Measurements from ENCODE around the gene XYLT1. TPM values are rescaled to one million over a fixed set of nuclear protein-coding genes. Genes with fewer than 3 reads are reported as not detected.

The XYLT1 gene
- total RNA-seq, 1 donor from 2014 or later: 27.3 TPM

DNA sequence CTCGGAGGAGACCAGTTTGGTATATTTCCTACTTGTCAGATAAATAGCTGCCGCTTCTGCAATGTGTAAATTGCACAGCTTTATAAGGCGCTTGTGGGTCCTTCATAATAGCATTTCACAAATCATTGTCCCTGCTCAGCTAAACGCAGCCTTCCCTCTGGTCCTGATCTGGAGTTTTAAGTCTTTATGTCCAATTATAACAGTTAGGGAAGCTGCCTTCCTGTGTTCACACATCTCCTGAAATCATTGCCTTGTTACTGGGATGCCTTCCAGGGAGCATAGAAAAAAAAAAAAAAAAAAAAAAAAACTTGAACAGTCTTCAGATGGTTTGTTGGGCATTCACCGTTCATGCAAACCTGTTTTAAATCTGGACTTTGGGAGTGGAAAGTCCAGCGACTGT, 342.0 kb downstream of the XYLT1 start:
- Histone ChIP-seq H3K9me3 (no peaks in the 10 kb centered on the region), H3K4me3 (no peak overlapping the region), H3K36me3 (peaks cover 0 to 21% of the 10 kb centered on the region in 2 donors), H3K4me1 (no peaks in the 10 kb centered on the region), H3K27me3 (no peaks in the 10 kb centered on the region), H3K27ac (no peak overlapping the region)
- intact Hi-C loops (cut with DNase I): no loop called here
- DNase-seq (ENCODE audit: extremely low spot score in 2 of 2): no peak
- TF ChIP-seq POLR2A (IDR thresholded peaks at IDR 0.05): no peak
- TF ChIP-seq CTCF (IDR thresholded peaks at IDR 0.05): no peak
- no peak for TF ChIP-seq POLR2AphosphoS5 (IDR thresholded peaks at IDR 0.05; ENCODE audit: insufficient read depth in 1 of 2, low read depth in 1 of 2)

DNA sequence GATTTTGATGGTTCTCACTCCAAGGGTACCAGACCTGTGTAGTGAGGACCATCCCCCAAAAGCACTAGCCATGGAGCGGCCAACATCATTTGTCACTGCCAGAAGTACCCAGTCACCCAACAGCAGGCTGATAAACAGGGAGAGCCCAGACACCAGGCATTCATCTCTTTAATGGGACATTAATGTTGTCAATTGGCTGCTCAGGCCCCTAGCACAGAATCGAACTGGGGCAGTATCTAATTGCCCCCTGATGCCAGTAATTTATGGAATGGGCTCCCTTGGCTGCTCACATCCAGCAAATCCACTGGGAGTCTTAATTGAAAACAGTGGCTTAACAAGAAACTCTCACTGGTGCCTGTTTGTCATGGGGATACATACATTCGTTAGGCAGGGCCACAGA, 344.6 kb downstream of the XYLT1 start:
- no peak for DNase-seq (ENCODE audit: extremely low spot score in 2 of 2)
- intact Hi-C loops (cut with DNase I): no loop called here
- no peak overlapping the region for H3K4me3 ChIP-seq
- H3K4me1 ChIP-seq: no peaks in the 10 kb centered on the region
- no peak for TF ChIP-seq CTCF (IDR thresholded peaks at IDR 0.05)
- no peak for TF ChIP-seq POLR2AphosphoS5 (IDR thresholded peaks at IDR 0.05; ENCODE audit: insufficient read depth in 1 of 2, low read depth in 1 of 2)
- TF ChIP-seq POLR2A (IDR thresholded peaks at IDR 0.05): no peak
- no peaks in the 10 kb centered on the region for H3K27me3 ChIP-seq
- H3K36me3 ChIP-seq: peaks cover 0 to 21% of the 10 kb centered on the region in 2 donors
- H3K27ac ChIP-seq: no peak overlapping the region
- no peaks in the 10 kb centered on the region for H3K9me3 ChIP-seq

- peaks cover 0 to 21% of the 10 kb centered on the region in 2 donors for H3K36me3 ChIP-seq
- no peak overlapping the region for H3K4me3 ChIP-seq
- DNase-seq (ENCODE audit: extremely low spot score in 2 of 2): no peak
- no peak overlapping the region for H3K27ac ChIP-seq
- no peaks in the 10 kb centered on the region for H3K9me3 ChIP-seq
- no peaks in the 10 kb centered on the region for H3K4me1 ChIP-seq
- intact Hi-C loops (cut with DNase I): no loop called here
- H3K27me3 ChIP-seq: no peaks in the 10 kb centered on the region
- no peak for TF ChIP-seq CTCF (IDR thresholded peaks at IDR 0.05)
- no peak for TF ChIP-seq POLR2AphosphoS5 (IDR thresholded peaks at IDR 0.05; ENCODE audit: insufficient read depth in 1 of 2, low read depth in 1 of 2)
- TF ChIP-seq POLR2A (IDR thresholded peaks at IDR 0.05): no peak
These were observed 345.1 kb downstream of the XYLT1 start for GRCh38 chr16:17125671-17126070.

GRCh38 chr16:17117906-17118577, 352.7 kb downstream of the XYLT1 start:
- H3K9me3 ChIP-seq: no peaks in the 10 kb centered on the region
- H3K4me3 ChIP-seq: no peak overlapping the region
- intact Hi-C loops (cut with DNase I): no loop called here
- H3K27ac ChIP-seq: no peak overlapping the region
- DNase-seq (ENCODE audit: extremely low spot score in 2 of 2): no peak
- no peaks in the 10 kb centered on the region for H3K4me1 ChIP-seq
- H3K36me3 ChIP-seq: peaks cover 0 to 13% of the 10 kb centered on the region in 2 donors
- no peaks in the 10 kb centered on the region for H3K27me3 ChIP-seq
- no peak for TF ChIP-seq POLR2AphosphoS5 (IDR thresholded peaks at IDR 0.05; ENCODE audit: insufficient read depth in 1 of 2, low read depth in 1 of 2)
- TF ChIP-seq POLR2A (IDR thresholded peaks at IDR 0.05): no peak
- no peak for TF ChIP-seq CTCF (IDR thresholded peaks at IDR 0.05)

DNA sequence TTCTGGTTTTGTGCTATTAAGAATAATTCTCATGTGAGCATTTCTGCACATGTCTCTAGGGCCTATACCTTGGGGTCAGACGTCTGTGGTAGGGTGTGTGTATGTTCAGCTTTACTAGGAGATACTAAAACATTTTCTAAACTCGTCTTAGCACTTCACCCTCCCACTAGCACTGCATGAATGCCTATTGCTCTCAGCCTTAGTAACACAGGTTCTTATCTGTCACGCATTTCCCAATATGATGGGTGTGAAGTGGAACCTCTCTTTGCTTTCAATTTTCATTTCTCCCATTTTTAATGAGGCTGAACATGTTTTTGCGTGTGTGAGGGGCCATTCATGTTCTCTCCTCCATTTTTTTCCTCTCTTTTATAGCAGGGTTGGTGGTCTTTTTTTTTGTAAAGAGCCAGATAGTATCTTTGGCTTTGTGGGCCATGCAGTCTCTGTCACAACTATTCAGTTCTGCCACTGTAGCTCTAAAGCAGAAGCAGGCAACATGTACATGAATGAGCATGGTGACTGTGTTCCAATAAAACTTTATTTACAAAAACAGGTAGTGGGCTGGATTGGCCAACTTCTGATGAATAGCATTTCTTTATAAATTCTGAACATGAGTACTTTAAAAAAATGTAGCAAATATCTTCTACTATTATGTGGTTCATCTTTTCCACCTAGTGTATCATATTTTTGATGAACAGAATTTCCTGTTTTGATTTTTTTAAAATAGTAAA, 354.0 kb downstream of the XYLT1 start:
- TF ChIP-seq CTCF (IDR thresholded peaks at IDR 0.05): no peak
- TF ChIP-seq POLR2AphosphoS5 (IDR thresholded peaks at IDR 0.05; ENCODE audit: insufficient read depth in 1 of 2, low read depth in 1 of 2): no peak
- no peak for TF ChIP-seq POLR2A (IDR thresholded peaks at IDR 0.05)
- H3K36me3 ChIP-seq: peaks cover 0 to 13% of the 10 kb centered on the region in 2 donors
- no peak for DNase-seq (ENCODE audit: extremely low spot score in 2 of 2)
- intact Hi-C loops (cut with DNase I): no loop called here
- no peak overlapping the region for H3K4me3 ChIP-seq
- no peaks in the 10 kb centered on the region for H3K4me1 ChIP-seq
- H3K9me3 ChIP-seq: no peaks in the 10 kb centered on the region
- H3K27ac ChIP-seq: no peak overlapping the region
- H3K27me3 ChIP-seq: no peaks in the 10 kb centered on the region

All from vagina (tissue), 2 donors.